Esophagus squamous epithelium (tissue), 5 donors: Measurements from ENCODE around the gene MBTPS2. TPM values are rescaled to one million over a fixed set of nuclear protein-coding genes. Genes with fewer than 3 reads are reported as not detected.

Experiments used
- DNase-seq: peaks from one replicate; lab custom pipeline; 2025; lab: John Stamatoyannopoulos, UW
- H3K27ac ChIP-seq, 4 donors: fragments of 200-600 bp; sonication (generic); one replicate each; pipeline ENCODE4 v1.5.1; 2016 to 2019; ENCODE audit warnings: mild to moderate bottlenecking in 1 of 4
- H3K27me3 ChIP-seq, 4 donors: fragments of 200-600 bp; sonication (generic); 1 replicate in 3 of 4; 2 replicates in 1 of 4; pipeline versions ENCODE4 v1.5.1 to v1.6.0; 2017 to 2021; ENCODE audit warnings: antibody characterized with exemption in 1 of 4
- H3K36me3 ChIP-seq, 3 donors: fragments of 200-600 bp; sonication (generic); one replicate each; pipeline ENCODE4 v1.5.1; 2016 to 2019
- H3K4me1 ChIP-seq, 3 donors: fragments of 200-600 bp; sonication (generic); one replicate each; pipeline ENCODE4 v1.5.1; 2017 to 2019
- H3K4me3 ChIP-seq, 4 donors: fragments of 200-600 bp; sonication (generic); 1 replicate in 3 of 4; 2 replicates in 1 of 4; pipeline ENCODE4 v1.5.1; 2016 to 2019; ENCODE audit warnings: mild to moderate bottlenecking in 2 of 4, moderate library complexity in 1 of 4
- H3K9me3 ChIP-seq, 3 donors: fragments of 200-600 bp; sonication (generic); one replicate each; pipeline ENCODE4 v1.5.1; 2016 to 2019
- CTCF ChIP-seq, 6 experiments: fragments of 450-650 bp in 4 of 6; fragments of 200-600 bp in 2 of 6; sonication (generic) in 2 of 6; IDR thresholded peaks; one replicate each; pipeline ENCODE4 v1.5.1; 2016 to 2019; ENCODE audit warnings: antibody characterized with exemption in 6 of 6, mild to moderate bottlenecking in 4 of 6, moderate library complexity in 4 of 6
- POLR2A ChIP-seq, 4 donors: fragments of 450-650 bp; IDR thresholded peaks; one replicate each; pipeline ENCODE4 v1.6.1; 2017; ENCODE audit warnings: antibody characterized with exemption in 4 of 4, mild to moderate bottlenecking in 4 of 4, moderate library complexity in 3 of 4
- WGBS, 2 donors: methylation state at CpG; one replicate each; pipeline ENCODE4 v1.1.5; 2018; 5-methylcytosine and 5-hydroxymethylcytosine counted together
- intact Hi-C: fragments of 100-400 bp; cut with DNase I; formaldehyde crosslinking; loops from one replicate; pipeline ENCODE4 v1.15.0; 2022
- total RNA-seq, 4 donors: library from RNA; depleted of rRNA; stranded (reverse); fragments of >200 nt; gene quantifications; one replicate each; pipeline ENCODE4 v1.1.0, GENCODE V29; 2016
- donor health status: DM: yes; HTN: yes; CAD: no.

MBTPS2 gene
- total RNA-seq, 4 donors from 2014 or later: 3.0 to 7.1 (median 5.8) TPM

DNA sequence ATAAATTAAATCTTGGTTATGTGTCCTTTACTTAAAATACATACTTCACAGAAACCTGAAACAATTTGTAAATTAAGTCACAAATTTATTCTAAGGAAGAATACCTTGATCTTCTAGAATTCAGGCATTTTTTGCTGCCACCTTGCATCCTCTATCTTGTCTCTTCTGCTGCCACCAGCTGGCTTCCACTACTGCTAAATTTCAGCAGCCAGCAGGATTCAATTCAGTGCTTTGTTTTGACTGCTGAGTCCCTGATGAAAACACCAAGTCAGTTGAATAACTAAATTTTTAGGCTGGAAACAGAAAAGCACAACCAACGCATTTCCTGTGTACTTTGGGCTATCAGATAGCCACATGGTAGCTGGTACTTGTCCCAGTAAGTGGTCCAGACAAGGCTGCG is 2.4 kb upstream of the MBTPS2 start:
- DNase-seq: no peak
- WGBS, 2 donors: 60 to 64% methylated on average over 2 of the region's 2 CpGs
- Histone ChIP-seq H3K27me3 (no peaks in the 10 kb centered on the region), H3K27ac (no peak overlapping the region), H3K4me3 (no peak overlapping the region), H3K9me3 (no peaks in the 10 kb centered on the region), H3K4me1 (peaks cover 0 to 14% (median 0%) of the 10 kb centered on the region in 3 donors), H3K36me3 (no peaks in the 10 kb centered on the region)
- intact Hi-C loops: no loop called here
- TF ChIP-seq POLR2A (IDR thresholded peaks at IDR 0.05) (no peak), CTCF (IDR thresholded peaks at IDR 0.05) (no peak)

DNA sequence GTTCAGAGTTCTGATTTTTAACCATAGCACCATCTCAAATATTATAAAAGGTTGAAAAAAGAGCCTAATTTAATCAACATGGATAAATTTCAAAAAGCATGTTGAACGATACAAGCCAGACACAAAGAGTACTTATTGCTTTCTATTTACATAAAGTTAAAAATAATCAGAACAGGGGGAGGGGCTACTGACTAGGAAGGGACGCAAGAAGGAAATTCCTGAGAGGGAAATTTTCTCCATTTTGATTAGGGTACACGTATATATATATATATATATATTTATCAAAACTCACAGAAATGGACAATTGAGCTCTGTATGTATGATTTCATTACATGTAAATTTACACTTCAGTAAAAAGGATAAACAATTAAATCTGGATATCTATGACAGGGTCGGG is 482 bp upstream of the MBTPS2 start:
- H3K36me3 ChIP-seq: no peaks in the 10 kb centered on the region
- intact Hi-C loops: no loop called here
- H3K27me3 ChIP-seq: no peaks in the 10 kb centered on the region
- H3K27ac ChIP-seq: peak overlapping the region; percentile 78 to 86 (median 80)
- H3K9me3 ChIP-seq: no peaks in the 10 kb centered on the region
- TF ChIP-seq POLR2A (IDR thresholded peaks at IDR 0.05) (no peak), CTCF (IDR thresholded peaks at IDR 0.05) (no peak)
- no peak for DNase-seq
- WGBS, 2 donors: 2 to 31% methylated on average over 4 of the region's 4 CpGs
- peak overlapping the region; percentile 68 to 80 (median 74) for H3K4me3 ChIP-seq
- H3K4me1 ChIP-seq: peaks cover 0 to 14% (median 0%) of the 10 kb centered on the region in 3 donors

DNA sequence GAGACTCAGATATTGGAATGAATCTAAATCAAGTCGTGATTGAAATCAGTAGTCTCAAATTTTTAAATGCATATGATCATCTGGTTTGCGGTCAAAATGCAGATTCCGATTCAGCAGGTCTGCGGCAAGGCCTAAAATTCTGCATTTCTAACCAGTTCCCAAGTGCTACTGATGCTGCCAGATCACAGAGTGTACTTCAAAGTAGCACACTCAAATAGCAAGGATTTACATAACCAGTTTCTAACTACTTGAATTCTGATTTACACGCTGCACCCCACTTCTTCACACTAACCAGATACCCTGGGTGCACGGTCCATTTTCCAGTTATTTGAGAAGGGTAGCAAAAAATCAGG is 752 bp downstream of the MBTPS2 start:
- Histone ChIP-seq H3K9me3 (no peaks in the 10 kb centered on the region), H3K4me1 (peaks cover 0 to 14% (median 0%) of the 10 kb centered on the region in 3 donors), H3K27me3 (no peaks in the 10 kb centered on the region), H3K27ac (peak overlapping the region; percentile 78 to 86 (median 80)), H3K4me3 (peak overlapping the region; percentile 68 to 80 (median 74)), H3K36me3 (peaks cover 0 to 3% (median 0%) of the 10 kb centered on the region in 3 donors)
- intact Hi-C loops: no loop called here
- DNase-seq: no peak
- WGBS, 2 donors: 5 to 30% methylated on average over 4 to 6 of the region's 6 CpGs
- no peak for TF ChIP-seq CTCF (IDR thresholded peaks at IDR 0.05)

DNA sequence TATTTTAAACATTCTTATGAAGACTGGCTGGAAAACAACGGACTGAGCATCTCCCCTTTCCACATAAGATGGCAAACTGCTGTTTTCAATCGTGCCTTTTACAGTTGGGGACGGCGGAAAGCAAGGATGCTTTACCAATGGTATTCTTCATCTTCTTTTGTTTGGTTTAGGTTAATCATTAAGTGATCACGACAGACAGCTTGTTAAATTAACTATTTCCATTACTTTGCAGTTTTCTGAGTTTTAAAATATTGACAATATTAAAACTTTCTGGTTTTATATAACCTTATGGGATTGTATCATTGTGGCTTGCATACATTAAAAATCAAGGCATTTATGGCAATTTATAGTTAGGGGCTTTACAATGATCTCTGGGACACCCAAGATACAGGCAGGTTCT is 3.8 kb downstream of the MBTPS2 start:
- DNase-seq: no peak
- intact Hi-C loops: no loop called here
- Histone ChIP-seq H3K4me3 (no peak overlapping the region), H3K9me3 (no peaks in the 10 kb centered on the region), H3K27ac (no peak overlapping the region), H3K27me3 (no peaks in the 10 kb centered on the region), H3K4me1 (peaks cover 0 to 14% (median 0%) of the 10 kb centered on the region in 3 donors), H3K36me3 (peaks cover 0 to 31% (median 0%) of the 10 kb centered on the region in 3 donors)
- no peak for TF ChIP-seq CTCF (IDR thresholded peaks at IDR 0.05)
- TF ChIP-seq POLR2A (IDR thresholded peaks at IDR 0.05): no peak
- WGBS, 2 donors: 62 to 76% methylated on average over 5 of the region's 5 CpGs

DNA sequence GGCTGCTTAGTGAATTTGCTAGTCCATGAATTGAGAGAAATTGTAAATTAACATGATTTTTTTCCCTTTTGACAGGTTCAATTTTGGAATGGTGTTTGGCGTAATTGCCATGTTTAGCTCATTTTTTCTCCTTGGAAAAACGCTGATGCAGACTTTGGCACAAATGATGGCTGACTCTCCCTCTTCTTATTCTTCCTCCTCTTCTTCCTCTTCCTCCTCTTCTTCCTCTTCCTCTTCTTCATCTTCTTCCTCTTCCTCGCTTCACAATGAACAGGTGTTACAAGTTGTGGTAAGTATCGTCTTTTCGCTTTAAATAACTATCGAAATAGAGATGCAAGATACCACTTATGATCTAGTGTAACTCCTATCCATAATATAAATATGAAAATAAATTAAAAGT is 5.7 kb downstream of the MBTPS2 start:
- intact Hi-C loops: no loop called here
- no peak for DNase-seq
- TF ChIP-seq CTCF (IDR thresholded peaks at IDR 0.05) (no peak), POLR2A (IDR thresholded peaks at IDR 0.05) (no peak)

More for the DNA sequence above, 5.7 kb downstream of the MBTPS2 start:
- Histone ChIP-seq H3K36me3 (peaks cover 0 to 43% (median 0%) of the 10 kb centered on the region in 3 donors), H3K4me3 (no peak overlapping the region), H3K4me1 (peaks cover 0 to 12% (median 0%) of the 10 kb centered on the region in 3 donors), H3K27me3 (no peaks in the 10 kb centered on the region), H3K27ac (no peak overlapping the region), H3K9me3 (no peaks in the 10 kb centered on the region)
- WGBS, 2 donors: 84 to 91% methylated on average over 6 of the region's 6 CpGs
